ENCODE measurements around the gene MS4A3. TPM values are rescaled to one million over a fixed set of nuclear protein-coding genes. Genes with fewer than 3 reads are reported as not detected.

MS4A3 gene
- total RNA-seq, 1 experiment from 2014 or later = not detected

DNA sequence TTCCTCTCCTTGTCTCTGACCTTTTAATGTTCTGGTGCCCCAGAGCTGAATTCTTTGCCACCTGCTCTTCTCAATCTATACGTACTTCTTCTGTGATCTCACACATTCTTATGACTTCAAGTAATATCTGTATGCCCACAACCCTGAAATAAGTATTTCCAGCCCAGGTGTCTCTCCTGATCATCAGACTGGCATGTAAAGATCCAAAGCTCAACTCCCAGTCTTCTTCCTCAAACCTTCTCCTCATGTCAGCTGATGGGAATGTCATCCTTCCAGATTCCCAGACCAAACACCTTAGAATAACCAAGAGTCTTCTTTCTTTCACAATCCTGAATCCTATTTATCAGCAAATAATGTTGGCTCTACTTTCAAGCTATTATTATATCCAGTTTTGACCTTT lies 9.3 kb downstream of the MS4A3 start:
- ChIA-PET POLR2A (interaction anchor here (0.6 to 1.0 kb wide), 2 partner anchors 11 to 23 kb away, joined by 3 read pairs; partner anchors contain the start of gene MS4A2), CTCF (no interaction called here)
- no peaks in the 10 kb centered on the region for H3K4me1 Mint-ChIP-seq
- no peak overlapping the region for H3K4me3 Mint-ChIP-seq
- peaks cover 3% of the 10 kb centered on the region; the same call in 1 of the 2 replicates for H3K9me3 Mint-ChIP-seq
- H3K27ac Mint-ChIP-seq = no peak overlapping the region
- TF ChIP-seq, protein P1, sequence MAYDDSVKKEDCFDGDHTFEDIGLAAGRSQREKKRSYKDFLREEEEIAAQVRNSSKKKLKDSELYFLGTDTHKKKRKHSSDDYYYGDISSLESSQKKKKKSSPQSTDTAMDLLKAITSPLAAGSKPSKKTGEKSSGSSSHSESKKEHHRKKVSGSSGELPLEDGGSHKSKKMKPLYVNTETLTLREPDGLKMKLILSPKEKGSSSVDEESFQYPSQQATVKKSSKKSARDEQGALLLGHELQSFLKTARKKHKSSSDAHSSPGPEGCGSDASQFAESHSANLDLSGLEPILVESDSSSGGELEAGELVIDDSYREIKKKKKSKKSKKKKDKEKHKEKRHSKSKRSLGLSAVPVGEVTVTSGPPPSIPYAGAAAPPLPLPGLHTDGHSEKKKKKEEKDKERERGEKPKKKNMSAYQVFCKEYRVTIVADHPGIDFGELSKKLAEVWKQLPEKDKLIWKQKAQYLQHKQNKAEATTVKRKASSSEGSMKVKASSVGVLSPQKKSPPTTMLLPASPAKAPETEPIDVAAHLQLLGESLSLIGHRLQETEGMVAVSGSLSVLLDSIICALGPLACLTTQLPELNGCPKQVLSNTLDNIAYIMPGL (CRISPR knock-in tag; IDR thresholded peaks at IDR 0.05) = no peak
- no peak for TF ChIP-seq ZBTB43 (CRISPR knock-in tag; IDR thresholded peaks at IDR 0.05)
- TF ChIP-seq ZNF317 (CRISPR knock-in tag; IDR thresholded peaks at IDR 0.05; ENCODE audit: borderline replicate concordance, low read depth) = no peak
- TF ChIP-seq FOXJ3 (CRISPR knock-in tag; IDR thresholded peaks at IDR 0.05; ENCODE audit: borderline replicate concordance) = no peak
- TF ChIP-seq USF1 (CRISPR knock-in tag; IDR thresholded peaks at IDR 0.05) = no peak
- TF ChIP-seq FOXK1 (CRISPR knock-in tag; IDR thresholded peaks at IDR 0.05) = no peak
- TF ChIP-seq, protein P2, sequence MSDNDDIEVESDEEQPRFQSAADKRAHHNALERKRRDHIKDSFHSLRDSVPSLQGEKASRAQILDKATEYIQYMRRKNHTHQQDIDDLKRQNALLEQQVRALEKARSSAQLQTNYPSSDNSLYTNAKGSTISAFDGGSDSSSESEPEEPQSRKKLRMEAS (CRISPR knock-in tag; IDR thresholded peaks at IDR 0.05) = no peak
- no peak for TF ChIP-seq MYBL2 (CRISPR knock-in tag; IDR thresholded peaks at IDR 0.05)
- TF ChIP-seq ETV6 (CRISPR knock-in tag; IDR thresholded peaks at IDR 0.05) = no peak
- no peak for TF ChIP-seq FOXP4 (CRISPR knock-in tag; IDR thresholded peaks at IDR 0.05)
- TF ChIP-seq, protein P3, sequence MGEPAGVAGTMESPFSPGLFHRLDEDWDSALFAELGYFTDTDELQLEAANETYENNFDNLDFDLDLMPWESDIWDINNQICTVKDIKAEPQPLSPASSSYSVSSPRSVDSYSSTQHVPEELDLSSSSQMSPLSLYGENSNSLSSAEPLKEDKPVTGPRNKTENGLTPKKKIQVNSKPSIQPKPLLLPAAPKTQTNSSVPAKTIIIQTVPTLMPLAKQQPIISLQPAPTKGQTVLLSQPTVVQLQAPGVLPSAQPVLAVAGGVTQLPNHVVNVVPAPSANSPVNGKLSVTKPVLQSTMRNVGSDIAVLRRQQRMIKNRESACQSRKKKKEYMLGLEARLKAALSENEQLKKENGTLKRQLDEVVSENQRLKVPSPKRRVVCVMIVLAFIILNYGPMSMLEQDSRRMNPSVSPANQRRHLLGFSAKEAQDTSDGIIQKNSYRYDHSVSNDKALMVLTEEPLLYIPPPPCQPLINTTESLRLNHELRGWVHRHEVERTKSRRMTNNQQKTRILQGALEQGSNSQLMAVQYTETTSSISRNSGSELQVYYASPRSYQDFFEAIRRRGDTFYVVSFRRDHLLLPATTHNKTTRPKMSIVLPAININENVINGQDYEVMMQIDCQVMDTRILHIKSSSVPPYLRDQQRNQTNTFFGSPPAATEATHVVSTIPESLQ (CRISPR knock-in tag; IDR thresholded peaks at IDR 0.05) = no peak
- no peak for TF ChIP-seq ZNF512 (CRISPR knock-in tag; IDR thresholded peaks at IDR 0.05; ENCODE audit: borderline replicate concordance)
- no peak for TF ChIP-seq CBFB (CRISPR knock-in tag; IDR thresholded peaks at IDR 0.05; ENCODE audit: low read depth)
- no peak for TF ChIP-seq OVOL2 (CRISPR knock-in tag; IDR thresholded peaks at IDR 0.05; ENCODE audit: borderline replicate concordance)
- no peak for TF ChIP-seq ZNF396 (CRISPR knock-in tag; IDR thresholded peaks at IDR 0.05; ENCODE audit: borderline replicate concordance)
- TF ChIP-seq CTCF (IDR thresholded peaks at IDR 0.05) = no peak
- no peak for TF ChIP-seq GRHL2 (CRISPR knock-in tag; IDR thresholded peaks at IDR 0.05; ENCODE audit: insufficient replicate concordance, severe bottlenecking)
- no peak for TF ChIP-seq ZNF423 (CRISPR knock-in tag; IDR thresholded peaks at IDR 0.05)
- TF ChIP-seq JUN (CRISPR knock-in tag; IDR thresholded peaks at IDR 0.05) = no peak
- ATAC-seq = no peak
- no peaks in the 10 kb centered on the region for H3K27me3 Mint-ChIP-seq (ENCODE audit: low read depth)
- no peaks in the 10 kb centered on the region for H3K36me3 Mint-ChIP-seq
- DNase-seq (ENCODE audit: low spot score) = no peak
